Measurements from ENCODE around the gene TTC34. TPM values are rescaled to one million over a fixed set of nuclear protein-coding genes. Genes with fewer than 3 reads are reported as not detected.

TTC34 gene
- total and polyA plus RNA-seq, 9 of the 15 experiments (the other 6 are each of a cell fraction or from before 2014, with no cell fraction given): 0.03 to 0.38 (median 0.05) TPM; not detected in 2

DNA sequence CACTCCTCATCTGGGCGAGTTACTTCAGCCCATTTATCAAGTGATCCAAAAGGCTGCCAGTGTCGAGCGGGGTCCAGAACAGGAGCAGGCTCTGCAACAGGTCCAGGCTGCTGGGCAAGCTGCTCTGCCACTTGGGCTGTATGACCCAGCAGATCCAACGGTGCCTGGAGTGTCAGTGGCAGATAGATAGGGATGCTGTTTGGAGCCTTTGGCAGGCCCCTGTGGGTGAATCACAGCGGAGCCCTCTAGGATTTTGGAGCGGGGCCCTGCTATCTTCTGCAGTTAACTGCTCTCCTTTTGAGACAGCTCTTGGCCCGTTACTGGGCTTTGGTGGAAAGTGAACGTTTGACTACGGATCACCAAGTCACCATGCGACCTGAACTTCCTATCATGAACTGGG is 176.2 kb downstream of the TTC34 start:
- no peak overlapping the region for H3K27ac ChIP-seq (ENCODE audit: extremely low read depth, low read depth, low read length)
- BruUV-seq (replicated peaks): no TSS peak
- H3K9ac ChIP-seq (ENCODE audit: insufficient read depth in 1 of 2, low read depth in 2 of 2, low read length in 2 of 2): no peak overlapping the region
- 8% methylated on average over 10 of the region's 10 CpGs for WGBS (ENCODE audit: insufficient coverage, low coverage, missing lambda C conversion rate)
- TF ChIP-seq FOXK1 (CRISPR knock-in tag; IDR thresholded peaks at IDR 0.05; ENCODE audit: borderline replicate concordance) (no peak), PHF21A (IDR thresholded peaks at IDR 0.05; ENCODE audit: borderline replicate concordance, low read depth) (no peak), SIX5 (IDR thresholded peaks at IDR 0.05; ENCODE audit: borderline replicate concordance in 1 of 2, insufficient read depth in 1 of 2, low read depth in 1 of 2, low read length in 2 of 2) (no peak), NCOA6 (IDR thresholded peaks at IDR 0.05) (no peak), CSDE1 (IDR thresholded peaks at IDR 0.05) (no peak), KHSRP (IDR thresholded peaks at IDR 0.05) (no peak), SAFB (IDR thresholded peaks at IDR 0.05; ENCODE audit: borderline replicate concordance, low read depth, low read length) (no peak), NR2C1 (IDR thresholded peaks at IDR 0.05) (no peak), NR2C1 (tag; IDR thresholded peaks at IDR 0.05) (no peak), RNF2 (IDR thresholded peaks at IDR 0.05) (no peak), ZNF668 (CRISPR knock-in tag; IDR thresholded peaks at IDR 0.05) (no peak), SLC30A9 (CRISPR knock-in tag; IDR thresholded peaks at IDR 0.05) (no peak)
- TF ChIP-seq, protein P1, sequence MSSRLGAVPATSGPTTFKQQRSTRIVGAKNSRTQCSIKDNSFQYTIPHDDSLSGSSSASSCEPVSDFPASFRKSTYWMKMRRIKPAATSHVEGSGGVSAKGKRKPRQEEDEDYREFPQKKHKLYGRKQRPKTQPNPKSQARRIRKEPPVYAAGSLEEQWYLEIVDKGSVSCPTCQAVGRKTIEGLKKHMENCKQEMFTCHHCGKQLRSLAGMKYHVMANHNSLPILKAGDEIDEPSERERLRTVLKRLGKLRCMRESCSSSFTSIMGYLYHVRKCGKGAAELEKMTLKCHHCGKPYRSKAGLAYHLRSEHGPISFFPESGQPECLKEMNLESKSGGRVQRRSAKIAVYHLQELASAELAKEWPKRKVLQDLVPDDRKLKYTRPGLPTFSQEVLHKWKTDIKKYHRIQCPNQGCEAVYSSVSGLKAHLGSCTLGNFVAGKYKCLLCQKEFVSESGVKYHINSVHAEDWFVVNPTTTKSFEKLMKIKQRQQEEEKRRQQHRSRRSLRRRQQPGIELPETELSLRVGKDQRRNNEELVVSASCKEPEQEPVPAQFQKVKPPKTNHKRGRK (tag; IDR thresholded peaks at IDR 0.05): no peak
- TF ChIP-seq, protein P2, sequence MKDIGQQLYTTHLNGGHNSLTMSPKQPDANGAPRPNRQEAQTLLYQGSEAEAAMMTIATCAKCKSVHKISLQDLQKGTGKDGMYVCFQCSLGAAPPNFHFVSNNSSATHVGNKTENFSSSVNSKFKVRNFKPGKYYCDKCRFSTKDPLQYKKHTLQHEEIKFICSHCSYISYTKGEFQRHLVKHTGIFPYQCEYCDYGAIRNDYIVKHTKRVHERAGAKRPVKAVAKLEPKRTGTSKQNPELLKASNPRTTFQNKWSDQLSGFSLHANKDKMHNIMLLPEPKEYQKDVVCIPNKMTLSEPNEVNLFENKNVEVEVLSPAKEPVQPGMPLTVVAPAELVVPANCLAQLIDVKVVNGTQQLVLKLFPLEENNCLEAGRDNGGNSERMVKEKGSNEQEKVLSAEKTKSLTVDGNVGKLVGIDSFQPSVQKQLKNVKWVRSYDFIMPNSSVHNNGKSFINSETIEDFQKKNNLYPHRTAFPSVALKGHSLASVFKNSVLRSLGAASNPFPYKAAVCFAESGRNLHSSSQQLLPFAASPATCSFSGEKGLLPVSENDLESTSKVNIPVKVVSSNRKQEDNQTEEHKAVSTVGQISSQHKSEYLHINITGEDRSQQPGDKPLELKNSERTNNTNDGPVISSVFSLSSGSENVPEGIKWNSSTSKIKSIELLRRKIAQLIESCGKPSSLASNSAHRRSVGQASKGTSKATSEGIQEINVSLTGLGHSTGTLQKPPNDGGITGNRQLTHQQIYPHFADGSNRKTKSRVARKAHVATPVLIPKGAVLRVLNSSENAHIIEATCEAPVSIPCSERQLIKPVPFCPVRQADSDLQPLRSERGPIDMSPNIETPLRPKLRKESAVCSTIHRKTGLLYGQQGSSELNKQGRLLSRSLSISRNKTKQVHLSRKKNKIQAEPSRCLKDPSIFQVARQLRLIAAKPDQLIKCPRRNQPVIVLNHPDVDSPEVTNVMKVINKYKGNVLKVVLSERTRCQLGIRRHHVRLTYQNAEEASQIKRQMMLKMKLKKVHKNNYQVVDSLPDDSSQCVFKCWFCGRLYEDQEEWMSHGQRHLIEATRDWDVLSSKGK (CRISPR knock-in tag; IDR thresholded peaks at IDR 0.05): no peak
- TF ChIP-seq, protein P3, sequence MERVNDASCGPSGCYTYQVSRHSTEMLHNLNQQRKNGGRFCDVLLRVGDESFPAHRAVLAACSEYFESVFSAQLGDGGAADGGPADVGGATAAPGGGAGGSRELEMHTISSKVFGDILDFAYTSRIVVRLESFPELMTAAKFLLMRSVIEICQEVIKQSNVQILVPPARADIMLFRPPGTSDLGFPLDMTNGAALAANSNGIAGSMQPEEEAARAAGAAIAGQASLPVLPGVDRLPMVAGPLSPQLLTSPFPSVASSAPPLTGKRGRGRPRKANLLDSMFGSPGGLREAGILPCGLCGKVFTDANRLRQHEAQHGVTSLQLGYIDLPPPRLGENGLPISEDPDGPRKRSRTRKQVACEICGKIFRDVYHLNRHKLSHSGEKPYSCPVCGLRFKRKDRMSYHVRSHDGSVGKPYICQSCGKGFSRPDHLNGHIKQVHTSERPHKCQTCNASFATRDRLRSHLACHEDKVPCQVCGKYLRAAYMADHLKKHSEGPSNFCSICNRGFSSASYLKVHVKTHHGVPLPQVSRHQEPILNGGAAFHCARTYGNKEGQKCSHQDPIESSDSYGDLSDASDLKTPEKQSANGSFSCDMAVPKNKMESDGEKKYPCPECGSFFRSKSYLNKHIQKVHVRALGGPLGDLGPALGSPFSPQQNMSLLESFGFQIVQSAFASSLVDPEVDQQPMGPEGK (CRISPR knock-in tag; IDR thresholded peaks at IDR 0.05; ENCODE audit: borderline replicate concordance): no peak
- TF ChIP-seq, protein P4, sequence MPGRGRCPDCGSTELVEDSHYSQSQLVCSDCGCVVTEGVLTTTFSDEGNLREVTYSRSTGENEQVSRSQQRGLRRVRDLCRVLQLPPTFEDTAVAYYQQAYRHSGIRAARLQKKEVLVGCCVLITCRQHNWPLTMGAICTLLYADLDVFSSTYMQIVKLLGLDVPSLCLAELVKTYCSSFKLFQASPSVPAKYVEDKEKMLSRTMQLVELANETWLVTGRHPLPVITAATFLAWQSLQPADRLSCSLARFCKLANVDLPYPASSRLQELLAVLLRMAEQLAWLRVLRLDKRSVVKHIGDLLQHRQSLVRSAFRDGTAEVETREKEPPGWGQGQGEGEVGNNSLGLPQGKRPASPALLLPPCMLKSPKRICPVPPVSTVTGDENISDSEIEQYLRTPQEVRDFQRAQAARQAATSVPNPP (IDR thresholded peaks at IDR 0.05; ENCODE audit: borderline replicate concordance, insufficient read depth, insufficient read length): no peak
- intact Hi-C loops (cut with micrococcal nuclease): no loop called here
- ChIA-PET CTCF (ENCODE audit: low intra/inter-chr PET ratio) (no interaction called here), POLR2A (interaction anchor here (0.6 to 1.2 kb wide), 2 partner anchors 8 to 763 kb away, joined by 3 read pairs; no protein-coding TSS in a partner anchor)
- no peak overlapping the region for H3K4me3 ChIP-seq
- H3K4me2 ChIP-seq (ENCODE audit: insufficient read depth, low read length): no peak overlapping the region
- no peaks in the 10 kb centered on the region for H3K36me3 ChIP-seq (ENCODE audit: control insufficient read depth, insufficient read depth, low read length)
- H4K20me1 ChIP-seq (replicated peaks; ENCODE audit: control insufficient read depth, insufficient read depth, low read length): no peaks in the 10 kb centered on the region
- H3K27me3 ChIP-seq (ENCODE audit: control insufficient read depth in 2 of 2, insufficient read depth in 2 of 2, low read length in 2 of 2): peaks cover 0 to 23% of the 10 kb centered on the region in 2 experiments; a peak in 3 of 5 replicates
- DNase-seq (ENCODE audit: extremely low read depth in 1 of 4, low spot score in 3 of 4) (no peak), ATAC-seq (no peak), FAIRE-seq (no peak)
- no peaks in the 10 kb centered on the region for H3K79me2 ChIP-seq (ENCODE audit: control insufficient read depth, insufficient read depth, low read length)
- no peaks in the 10 kb centered on the region for H3K9me1 ChIP-seq (ENCODE audit: control insufficient read depth, insufficient read depth, low read length)
- H3K9me3 ChIP-seq (replicated peaks; ENCODE audit: control insufficient read depth, insufficient read depth, low read depth, low read length): peaks cover 3% of the 10 kb centered on the region
- in situ Hi-C loops (cut with MboI): no loop called here
- peak overlapping the region; percentile 61; the same call in 1 of the 2 replicates for H2AFZ ChIP-seq (ENCODE audit: low read depth, low read length)
- peaks cover 4% of the 10 kb centered on the region in 2 experiments; a peak in 3 of 5 replicates for H3K4me1 ChIP-seq (replicated peaks in 1 of 2; ENCODE audit: control insufficient read depth in 2 of 2, insufficient read depth in 2 of 2, low read length in 2 of 2)
